Progenitor cell of endocrine pancreas (in vitro differentiated cells): ENCODE results near the gene ITPR2. TPM values are rescaled to one million over a fixed set of nuclear protein-coding genes. Genes with fewer than 3 reads are reported as not detected.
A peak's percentile ranks its signal among the peaks of the same experiment; 100 is the strongest.

ENCODE experiments used
- DNase-seq: peaks from one replicate; pipeline ENCODE4 v3.0.0; 2021; ENCODE audit warnings: low spot score; ENCODE audit not compliant: unreplicated experiment
- H3K27ac Mint-ChIP-seq: 2 replicates; pipeline ENCODE4 v1.8.0; 2021; ENCODE audit warnings: mild to moderate bottlenecking, moderate library complexity, mixed read lengths
- H3K27me3 Mint-ChIP-seq: 2 replicates; pipeline ENCODE4 v1.8.0; 2021; ENCODE audit warnings: mixed read lengths
- H3K36me3 Mint-ChIP-seq: 2 replicates; pipeline ENCODE4 v1.8.0; 2022; ENCODE audit warnings: mixed read lengths; ENCODE audit not compliant: insufficient read depth
- H3K4me1 Mint-ChIP-seq: 2 replicates; pipeline ENCODE4 v1.8.0; 2021; ENCODE audit warnings: low read depth, mixed read lengths
- H3K4me3 Mint-ChIP-seq: 2 replicates; pipeline ENCODE4 v1.8.0; 2021; ENCODE audit warnings: low read depth, mild to moderate bottlenecking, moderate library complexity, mixed read lengths
- H3K9me3 Mint-ChIP-seq: 2 replicates; pipeline ENCODE4 v1.8.0; 2021; ENCODE audit warnings: low read depth, mixed read lengths
- CTCF ChIP-seq: fragments of 200-600 bp; sonication (generic); IDR thresholded peaks from one replicate; pipeline ENCODE4 v1.5.0; 2021; ENCODE audit warnings: antibody characterized with exemption, mild to moderate bottlenecking; ENCODE audit not compliant: unreplicated experiment
- total RNA-seq: library from RNA; stranded (reverse); gene quantifications from 2 replicates; pipeline ENCODE4 v1.2.1, GENCODE V29; 2021

The ITPR2 gene
- total RNA-seq, 1 donor from 2014 or later: 72.4 TPM

- H3K27ac Mint-ChIP-seq: no peak overlapping the region
- peak; percentile 16 for TF ChIP-seq CTCF
- H3K4me3 Mint-ChIP-seq: no peak overlapping the region
- H3K27me3 Mint-ChIP-seq: no peaks in the 10 kb centered on the region
- no peaks in the 10 kb centered on the region for H3K9me3 Mint-ChIP-seq
- H3K4me1 Mint-ChIP-seq: no peaks in the 10 kb centered on the region
- no peak for DNase-seq
- peaks cover 1% of the 10 kb centered on the region for H3K36me3 Mint-ChIP-seq
These were observed 367.4 kb downstream of the ITPR2 start for GRCh38 chr12:26465419-26466097.

GRCh38 chr12:26461776-26462175, 371.2 kb downstream of the ITPR2 start:
- Mint-ChIP-seq H3K27ac (no peak overlapping the region), H3K4me3 (no peak overlapping the region), H3K4me1 (no peaks in the 10 kb centered on the region), H3K9me3 (no peaks in the 10 kb centered on the region), H3K36me3 (peaks cover 4% of the 10 kb centered on the region), H3K27me3 (no peaks in the 10 kb centered on the region)
- no peak for DNase-seq
- no peak for TF ChIP-seq CTCF

- Mint-ChIP-seq H3K36me3 (peaks cover 4% of the 10 kb centered on the region), H3K27me3 (no peaks in the 10 kb centered on the region), H3K4me3 (no peak overlapping the region), H3K4me1 (no peaks in the 10 kb centered on the region), H3K9me3 (no peaks in the 10 kb centered on the region), H3K27ac (no peak overlapping the region)
- TF ChIP-seq CTCF: no peak
- DNase-seq: no peak
These were observed 372.6 kb downstream of the ITPR2 start for GRCh38 chr12:26460361-26460760.

- TF ChIP-seq CTCF: no peak
- no peaks in the 10 kb centered on the region for H3K27me3 Mint-ChIP-seq
- no peaks in the 10 kb centered on the region for H3K9me3 Mint-ChIP-seq
- H3K4me1 Mint-ChIP-seq: no peaks in the 10 kb centered on the region
- no peak overlapping the region for H3K27ac Mint-ChIP-seq
- no peak overlapping the region for H3K4me3 Mint-ChIP-seq
- DNase-seq: no peak
- H3K36me3 Mint-ChIP-seq: peaks cover 2% of the 10 kb centered on the region
These were observed 376.9 kb downstream of the ITPR2 start for GRCh38 chr12:26455936-26456574.

- Mint-ChIP-seq H3K27me3 (no peaks in the 10 kb centered on the region), H3K9me3 (no peaks in the 10 kb centered on the region), H3K27ac (no peak overlapping the region), H3K4me3 (no peak overlapping the region), H3K36me3 (peaks cover 2% of the 10 kb centered on the region), H3K4me1 (no peaks in the 10 kb centered on the region)
- no peak for DNase-seq
- TF ChIP-seq CTCF: no peak
These were observed 379.7 kb downstream of the ITPR2 start for GRCh38 chr12:26453246-26453645.
